ENCODE results near the gene CLASP1. TPM values are rescaled to one million over a fixed set of nuclear protein-coding genes. Genes with fewer than 3 reads are reported as not detected.
"Not testable (repeated sequence)": the region's sequence is repeated elsewhere in the genome, so short reads cannot be mapped to it uniquely, and the experiment has no call there.

CLASP1 gene
- polyA plus RNA-seq, 1 donor from 2014 or later: 16.0 TPM

DNA sequence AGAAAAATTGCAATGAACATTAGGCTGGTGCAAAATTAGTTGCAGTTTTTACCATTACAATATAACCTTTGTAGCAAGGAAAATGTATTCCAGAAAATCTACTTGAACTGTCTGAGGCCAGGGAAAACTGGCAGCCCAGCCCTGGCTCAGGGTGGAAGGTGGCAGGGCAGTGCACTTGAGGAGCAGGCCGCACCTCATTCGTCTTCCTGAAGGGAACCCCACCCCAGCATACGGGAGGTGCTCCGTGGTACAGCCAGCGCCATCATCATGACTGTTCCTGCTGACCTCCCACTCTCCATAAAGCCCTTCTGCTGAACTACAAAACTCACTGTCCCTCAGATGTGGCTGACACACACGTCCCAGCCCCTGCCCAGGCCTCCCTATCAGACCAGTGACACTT, 298.4 kb downstream of the CLASP1 start:
- Mint-ChIP-seq H3K4me1 (no peaks in the 10 kb centered on the region), H3K27ac (no peak overlapping the region), H3K36me3 (peaks cover 10% of the 10 kb centered on the region), H3K9me3 (no peaks in the 10 kb centered on the region), H3K4me3 (no peak overlapping the region), H3K27me3 (no peaks in the 10 kb centered on the region)

DNA sequence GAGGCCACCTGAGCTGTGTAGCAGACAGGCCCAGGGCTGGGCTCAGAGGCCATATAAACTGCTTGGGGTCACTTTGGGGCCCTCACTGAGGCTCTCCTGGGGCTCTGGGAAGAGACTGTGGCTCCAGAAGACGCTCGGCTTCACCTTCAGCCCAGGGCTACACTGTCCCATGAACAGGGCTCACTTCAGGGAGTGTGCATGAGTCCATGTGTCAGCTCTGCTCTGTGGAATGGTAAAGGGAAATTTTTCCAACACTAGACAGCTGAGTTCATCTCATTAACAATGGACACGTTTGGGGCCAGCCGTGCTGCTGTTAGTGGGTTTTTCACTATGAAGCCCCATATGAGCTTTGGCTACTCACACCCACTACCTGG, 298.9 kb downstream of the CLASP1 start:
- Mint-ChIP-seq H3K9me3 (no peaks in the 10 kb centered on the region), H3K27me3 (no peaks in the 10 kb centered on the region), H3K4me1 (no peaks in the 10 kb centered on the region), H3K27ac (peak overlapping the region in 1 of 3 donors; percentile 58), H3K36me3 (peaks cover 10% of the 10 kb centered on the region), H3K4me3 (no peak overlapping the region)

DNA sequence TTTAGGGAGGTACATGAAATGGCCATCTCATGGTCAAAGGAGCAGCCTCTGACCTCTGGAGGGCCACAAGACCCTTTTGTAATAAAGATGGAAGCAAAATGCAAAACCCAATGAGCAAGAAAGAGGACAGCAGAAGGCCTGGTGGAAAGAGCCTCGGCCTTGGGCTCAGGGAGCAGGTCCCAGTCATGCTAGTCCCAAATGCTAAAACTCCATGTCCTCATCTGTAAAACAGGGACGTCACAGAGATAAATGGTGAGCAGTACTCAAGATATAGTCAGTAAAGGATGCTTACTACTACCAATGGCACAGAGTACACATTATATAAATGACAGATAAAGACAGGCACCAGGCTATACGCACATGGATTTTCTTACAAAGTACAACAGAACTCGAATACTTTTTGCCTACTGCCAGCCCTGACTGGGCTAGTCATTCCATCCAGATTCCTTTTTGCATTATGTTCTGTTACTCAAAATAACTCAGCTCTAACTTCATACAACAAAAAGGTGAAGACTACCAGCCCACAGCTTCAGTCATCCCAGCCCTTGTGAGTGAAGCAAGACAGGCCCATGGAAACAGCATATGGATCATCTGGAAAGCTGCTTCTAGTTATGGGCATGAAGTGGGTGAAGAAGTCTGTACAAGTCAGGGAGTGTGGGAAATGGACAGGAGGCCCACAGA, 299.4 kb downstream of the CLASP1 start:
- Mint-ChIP-seq H3K27ac (peak overlapping the region in 1 of 3 donors; percentile 58), H3K36me3 (peaks cover 10% of the 10 kb centered on the region)

DNA sequence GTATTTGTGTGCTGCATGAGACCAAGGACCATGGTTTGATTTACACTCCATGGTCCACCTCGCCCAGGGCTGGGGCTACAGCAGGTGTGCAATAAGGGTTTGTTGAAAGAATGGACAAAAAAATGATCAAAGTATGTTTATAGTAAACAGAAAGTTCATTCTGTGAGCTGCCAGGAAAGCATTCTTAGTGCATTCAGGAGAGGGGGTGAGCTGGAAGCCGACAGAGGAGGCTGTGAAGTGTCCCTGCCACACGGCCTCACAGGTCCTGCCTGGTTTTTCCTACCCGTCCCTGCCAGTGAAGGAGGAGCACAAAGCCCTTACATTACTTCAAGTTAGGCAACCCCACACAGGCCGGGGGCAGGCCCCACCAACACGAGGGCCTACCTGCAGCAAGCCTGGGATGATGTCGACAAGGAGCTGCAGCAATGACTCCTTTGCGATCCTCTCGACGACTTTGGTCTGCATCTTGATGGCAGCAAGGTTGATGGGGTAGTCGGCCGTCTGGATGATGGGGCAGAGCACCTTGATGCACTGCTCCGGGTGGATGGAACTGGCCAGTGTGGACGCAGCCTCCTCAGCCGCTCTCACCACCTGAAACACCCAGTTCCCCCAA, 301.0 kb downstream of the CLASP1 start:
- Mint-ChIP-seq H3K4me3 (no peak overlapping the region), H3K36me3 (peaks cover 14% of the 10 kb centered on the region), H3K27me3 (no peaks in the 10 kb centered on the region), H3K9me3 (no peaks in the 10 kb centered on the region), H3K27ac (no peak overlapping the region), H3K4me1 (no peaks in the 10 kb centered on the region)

More for the DNA sequence above, 299.4 kb downstream of the CLASP1 start:
- H3K9me3 Mint-ChIP-seq: no peaks in the 10 kb centered on the region
- H3K4me3 Mint-ChIP-seq: no peak overlapping the region
- no peaks in the 10 kb centered on the region for H3K4me1 Mint-ChIP-seq
- no peaks in the 10 kb centered on the region for H3K27me3 Mint-ChIP-seq

DNA sequence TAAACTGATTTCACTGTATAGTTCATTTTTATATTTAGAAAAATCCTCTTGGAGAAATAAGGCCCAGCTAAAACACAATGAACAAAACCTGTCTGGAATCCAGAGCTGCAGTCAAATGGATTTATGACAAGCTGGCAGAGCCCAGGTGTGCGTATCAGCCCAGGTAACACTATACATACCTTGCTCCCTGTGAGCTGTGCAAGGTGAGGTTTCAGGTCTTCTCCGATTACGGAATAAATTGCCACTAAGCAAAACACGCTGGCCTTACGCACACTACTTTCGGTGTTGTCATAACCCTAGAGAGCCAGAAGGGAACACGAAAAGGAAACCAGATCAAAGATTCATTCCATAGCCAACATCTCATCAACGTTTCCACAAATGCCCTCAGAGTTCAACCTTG, 302.4 kb downstream of the CLASP1 start:
- no peak overlapping the region for H3K4me3 Mint-ChIP-seq
- H3K36me3 Mint-ChIP-seq: peaks cover 17% of the 10 kb centered on the region
- H3K4me1 Mint-ChIP-seq: no peaks in the 10 kb centered on the region
- no peak overlapping the region for H3K27ac Mint-ChIP-seq
- no peaks in the 10 kb centered on the region for H3K27me3 Mint-ChIP-seq
- no peaks in the 10 kb centered on the region for H3K9me3 Mint-ChIP-seq

DNA sequence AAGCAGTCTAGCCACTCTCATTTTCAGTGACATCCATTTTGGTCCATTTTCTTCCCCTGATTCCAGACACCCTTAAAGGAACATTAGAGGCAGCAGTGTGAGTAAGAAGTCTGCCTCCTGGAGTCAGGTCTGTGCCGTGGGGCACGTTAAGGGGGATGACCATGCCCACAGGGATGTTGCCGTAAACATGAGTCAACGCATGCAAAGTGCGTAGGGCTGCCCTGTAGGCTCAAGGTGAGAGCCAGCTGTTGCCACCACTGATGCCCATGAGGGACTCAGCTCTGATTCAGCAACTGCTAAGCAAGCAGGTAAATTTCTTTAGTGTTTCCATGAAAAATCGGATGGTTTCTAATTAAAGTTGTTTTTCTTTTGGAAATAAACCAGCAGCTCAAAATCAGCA, 302.9 kb downstream of the CLASP1 start:
- Mint-ChIP-seq H3K9me3 (no peaks in the 10 kb centered on the region), H3K36me3 (peaks cover 17% of the 10 kb centered on the region)

DNA sequence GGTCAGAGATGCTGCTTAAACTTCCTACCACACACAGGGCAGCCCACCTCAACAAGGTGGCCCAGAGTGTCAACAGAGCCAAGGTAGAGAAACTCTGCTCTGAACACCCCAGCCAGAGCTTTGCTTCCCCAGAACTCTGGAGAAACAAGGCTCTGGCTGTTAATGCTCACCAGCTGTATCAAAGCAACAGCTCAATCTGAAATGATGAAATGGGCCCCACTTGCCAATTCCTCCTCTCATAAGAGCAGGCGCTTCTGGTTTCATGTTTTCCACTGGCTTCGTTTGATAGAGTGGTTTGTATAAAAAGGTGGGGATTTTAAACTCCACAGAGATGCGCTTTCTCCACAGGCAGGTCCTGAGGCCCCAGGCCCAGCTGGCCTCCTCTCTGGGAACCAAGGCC, 303.4 kb downstream of the CLASP1 start:
- Mint-ChIP-seq H3K36me3 (peaks cover 17% of the 10 kb centered on the region), H3K9me3 (no peaks in the 10 kb centered on the region), H3K27me3 (no peaks in the 10 kb centered on the region), H3K4me3 (no peak overlapping the region), H3K4me1 (no peaks in the 10 kb centered on the region), H3K27ac (no peak overlapping the region)

More for the DNA sequence above, 302.9 kb downstream of the CLASP1 start:
- H3K27ac Mint-ChIP-seq: no peak overlapping the region
- H3K27me3 Mint-ChIP-seq: no peaks in the 10 kb centered on the region
- H3K4me1 Mint-ChIP-seq: no peaks in the 10 kb centered on the region
- H3K4me3 Mint-ChIP-seq: no peak overlapping the region

DNA sequence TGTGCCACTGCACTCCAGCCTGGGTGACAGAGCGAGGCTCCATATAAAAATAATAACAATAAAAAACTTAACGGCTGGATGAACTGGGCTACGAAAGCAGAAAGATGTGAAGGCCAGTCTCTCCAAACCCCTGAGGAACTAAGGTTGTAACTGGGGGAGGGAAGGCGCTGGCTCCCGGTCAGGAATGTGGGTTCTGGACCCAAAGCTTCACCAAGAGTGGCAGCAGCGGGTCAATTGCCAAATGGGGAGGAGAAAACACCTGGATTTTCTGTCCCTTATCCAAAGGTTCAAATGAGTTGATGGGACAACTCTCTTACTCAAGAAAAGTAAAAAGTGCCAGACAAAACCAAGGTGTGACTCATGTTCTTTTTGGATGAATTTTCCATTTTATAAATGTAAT, 304.2 kb downstream of the CLASP1 start:
- Mint-ChIP-seq H3K27ac (peak overlapping the region in 1 of 3 donors; percentile 14), H3K4me3 (no peak overlapping the region), H3K27me3 (no peaks in the 10 kb centered on the region), H3K9me3 (no peaks in the 10 kb centered on the region), H3K36me3 (peaks cover 17% of the 10 kb centered on the region), H3K4me1 (no peaks in the 10 kb centered on the region)

DNA sequence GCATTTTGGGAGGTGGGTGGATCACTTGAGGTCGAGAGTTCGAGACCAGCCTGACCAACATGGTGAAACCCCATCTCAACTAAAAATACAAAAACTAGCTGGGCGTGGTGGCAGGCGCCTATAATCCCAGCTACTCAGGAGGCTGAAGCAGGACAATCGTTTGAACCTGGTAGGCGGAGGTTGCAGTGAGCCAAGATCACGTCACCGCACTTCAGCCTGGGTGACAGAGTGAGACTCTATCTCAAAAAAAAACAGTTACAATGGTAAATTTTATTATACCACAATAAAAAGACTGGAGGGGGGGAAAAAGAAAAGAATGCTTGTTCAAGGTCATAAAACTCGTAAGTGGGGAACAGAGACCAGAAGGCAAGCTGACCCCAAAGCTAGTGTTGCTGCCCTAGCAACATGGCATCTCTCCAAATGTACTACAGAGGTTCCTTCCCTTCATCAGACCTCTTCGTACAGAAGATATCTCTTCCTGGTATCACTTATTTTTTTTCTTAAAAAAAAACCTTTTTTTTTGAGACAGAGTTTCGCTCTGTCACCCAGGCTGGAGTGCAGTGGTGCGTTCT, 305.3 kb downstream of the CLASP1 start:
- H3K27ac Mint-ChIP-seq: peak overlapping the region in 1 of 3 donors; percentile 64
- not testable (repeated sequence) for H3K27me3 Mint-ChIP-seq, H3K4me1 Mint-ChIP-seq, H3K9me3 Mint-ChIP-seq, H3K4me3 Mint-ChIP-seq
- peaks cover 19% of the 10 kb centered on the region for H3K36me3 Mint-ChIP-seq

DNA sequence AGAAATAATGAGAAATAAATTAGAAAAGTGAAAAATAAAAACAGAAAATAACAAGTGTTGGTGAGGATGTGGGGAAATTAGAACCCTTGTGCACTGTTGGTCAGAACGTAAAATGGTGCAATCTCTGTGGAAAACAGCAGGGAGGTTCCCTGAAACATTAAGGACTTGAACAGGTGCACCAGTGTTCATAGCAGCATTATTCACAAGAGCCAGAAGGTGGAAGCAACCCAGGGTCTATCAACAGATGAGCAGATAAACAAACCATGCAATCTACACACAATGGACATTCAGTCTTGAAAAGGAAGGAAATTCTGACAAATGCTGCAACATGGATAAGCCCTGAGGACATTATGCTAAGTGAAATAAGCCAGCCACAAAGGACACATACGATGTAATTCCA, 306.1 kb downstream of the CLASP1 start:
- Mint-ChIP-seq H3K4me1 (no peaks in the 10 kb centered on the region), H3K27me3 (no peaks in the 10 kb centered on the region), H3K9me3 (no peaks in the 10 kb centered on the region), H3K4me3 (no peak overlapping the region), H3K36me3 (peaks cover 20% of the 10 kb centered on the region), H3K27ac (peak overlapping the region in 1 of 3 donors; percentile 64)

DNA sequence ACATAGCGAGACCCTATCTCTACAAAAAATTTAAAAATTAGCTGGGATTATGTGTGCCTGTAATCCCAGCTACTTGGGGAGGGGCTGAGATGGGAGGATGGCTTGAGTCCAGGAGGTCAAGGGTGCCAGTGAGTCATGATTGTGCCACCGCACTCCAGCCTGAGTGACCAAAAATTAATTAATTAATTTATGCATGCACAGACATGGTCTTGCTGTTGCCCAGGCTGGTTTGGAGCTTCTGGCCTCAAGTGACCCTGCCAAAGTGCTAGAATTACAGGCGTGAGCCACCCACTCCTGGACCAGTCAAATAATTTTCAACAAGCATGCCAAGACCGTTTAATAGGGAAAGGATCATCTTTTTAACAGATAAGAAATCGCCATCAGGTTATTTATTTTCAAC, 306.5 kb downstream of the CLASP1 start:
- H3K4me3 Mint-ChIP-seq: no peak overlapping the region
- no peaks in the 10 kb centered on the region for H3K4me1 Mint-ChIP-seq
- H3K27ac Mint-ChIP-seq: peak overlapping the region in 1 of 3 donors; percentile 65
- peaks cover 20% of the 10 kb centered on the region for H3K36me3 Mint-ChIP-seq
- H3K27me3 Mint-ChIP-seq: no peaks in the 10 kb centered on the region
- H3K9me3 Mint-ChIP-seq: no peaks in the 10 kb centered on the region

DNA sequence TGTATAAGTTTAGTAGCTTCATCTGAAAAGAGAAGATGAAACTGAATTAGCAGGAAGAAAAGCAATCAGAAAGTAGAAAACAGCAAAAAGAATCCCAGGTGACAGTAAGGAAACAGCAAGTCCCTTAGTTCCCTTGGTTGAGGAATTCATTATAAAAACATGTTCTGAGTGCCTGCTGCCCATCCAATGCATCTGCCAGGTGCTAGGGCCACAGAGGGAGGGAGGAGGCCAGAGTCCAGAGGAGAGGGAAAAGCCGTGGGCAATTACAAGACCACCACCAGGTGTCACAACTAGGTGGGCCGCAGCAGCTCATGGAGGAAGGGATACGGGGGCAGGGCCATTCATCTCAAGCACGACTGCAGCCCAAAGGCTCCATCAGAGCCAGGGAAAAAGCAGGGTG, 308.3 kb downstream of the CLASP1 start:
- Mint-ChIP-seq H3K27me3 (no peaks in the 10 kb centered on the region), H3K4me3 (no peak overlapping the region), H3K4me1 (no peaks in the 10 kb centered on the region), H3K27ac (peak overlapping the region in 1 of 3 donors; percentile 50), H3K36me3 (peaks cover 11% of the 10 kb centered on the region), H3K9me3 (no peaks in the 10 kb centered on the region)

DNA sequence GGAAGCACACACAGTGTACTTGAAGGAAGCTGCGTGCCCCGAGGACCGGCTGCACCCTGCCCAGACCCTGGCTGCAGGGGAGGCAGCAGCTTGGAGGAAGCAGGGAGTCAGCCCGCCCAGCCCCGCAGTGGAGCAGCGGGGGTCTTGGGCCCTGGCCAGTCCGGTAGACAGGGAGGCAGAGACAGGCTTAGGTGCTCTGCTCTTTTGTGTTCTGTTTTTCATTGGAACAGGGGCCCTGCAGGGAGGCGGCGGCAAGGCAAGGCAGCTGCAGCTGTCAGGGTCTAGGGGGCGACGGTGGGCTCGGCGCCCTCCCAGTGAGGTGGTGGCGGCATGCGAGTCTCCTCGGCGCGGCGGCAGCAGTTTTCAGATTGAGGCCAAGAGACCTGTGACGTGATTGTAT, 311.0 kb downstream of the CLASP1 start:
- Mint-ChIP-seq H3K27me3 (no peaks in the 10 kb centered on the region), H3K36me3 (peaks cover 8% of the 10 kb centered on the region), H3K4me3 (no peak overlapping the region), H3K4me1 (peaks cover 0 to 1% (median 0%) of the 10 kb centered on the region in 3 donors), H3K27ac (no peak overlapping the region), H3K9me3 (no peaks in the 10 kb centered on the region)

DNA sequence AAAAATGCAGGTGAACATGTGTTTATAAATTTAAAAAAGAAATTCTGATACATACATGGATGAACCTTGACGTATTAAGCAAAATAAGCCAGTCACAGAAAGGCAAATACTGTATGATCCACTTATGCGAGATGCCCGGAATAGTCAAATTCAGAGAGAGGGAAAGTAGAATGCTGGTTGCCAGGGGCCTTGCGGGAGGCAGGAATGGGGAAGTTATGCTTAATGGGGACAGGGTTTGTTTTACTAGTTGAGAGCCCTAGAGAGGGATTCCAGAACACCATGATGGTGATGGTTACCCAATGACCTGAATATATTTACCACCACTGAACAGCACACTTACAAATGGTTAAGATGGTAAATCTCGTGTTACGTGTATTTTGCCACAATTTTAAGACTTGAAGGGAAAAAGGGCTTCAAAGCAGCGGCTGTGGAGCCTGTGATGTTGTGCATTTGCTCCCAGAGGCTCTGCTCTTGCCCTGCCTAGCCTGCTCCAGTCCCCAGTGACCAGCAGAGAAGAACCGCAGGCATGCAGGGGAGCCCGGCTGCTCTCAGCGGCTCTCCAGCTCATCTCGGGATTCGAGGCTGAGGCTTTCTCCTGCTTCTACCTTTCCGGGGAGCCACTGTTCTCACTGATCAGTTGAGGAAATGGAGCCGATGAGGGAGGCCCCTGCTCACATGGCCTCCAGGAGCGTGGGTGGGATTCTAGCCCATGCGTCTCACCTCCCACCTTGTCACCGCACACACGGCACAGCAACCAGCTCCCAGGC, 312.6 kb downstream of the CLASP1 start:
- H3K36me3 Mint-ChIP-seq: peaks cover 4% of the 10 kb centered on the region
- no peaks in the 10 kb centered on the region for H3K27me3 Mint-ChIP-seq
- H3K27ac Mint-ChIP-seq: no peak overlapping the region
- no peak overlapping the region for H3K4me3 Mint-ChIP-seq
- H3K9me3 Mint-ChIP-seq: no peaks in the 10 kb centered on the region
- H3K4me1 Mint-ChIP-seq: peaks cover 0 to 1% (median 0%) of the 10 kb centered on the region in 3 donors
